K562 (cell line): ENCODE results near the gene GLRX2. TPM values are rescaled to one million over a fixed set of nuclear protein-coding genes. Genes with fewer than 3 reads are reported as not detected.

ENCODE experiments used
- EZH2 ChIP-seq: IDR thresholded peaks from 2 replicates; pipeline ENCODE4 v1.6.1; 2012; ENCODE audit warnings: low read depth, mild to moderate bottlenecking, inconsistent platforms, low read length, borderline replicate concordance
- MTF1 ChIP-seq: fragments of 250-450 bp; sonication (Bioruptor Pico); IDR thresholded peaks from 2 replicates; pipeline ENCODE4 v1.9.0; 2021; ENCODE audit warnings: moderate library complexity, mild to moderate bottlenecking, inconsistent platforms, borderline replicate concordance
- OTX1 ChIP-seq: fragments of 450-650 bp; formaldehyde crosslinking; IDR thresholded peaks from 2 replicates; pipeline ENCODE4 v1.4.0; 2022; ENCODE audit warnings: mild to moderate bottlenecking
- REST ChIP-seq, 2 experiments: fragments of 450-650 bp; formaldehyde crosslinking in 1 of 2; IDR thresholded peaks; 2 replicates each; pipeline versions ENCODE4 v1.4.0 to v1.6.1; 2014 to 2020; ENCODE audit warnings: mild to moderate bottlenecking in 2 of 2, borderline replicate concordance in 1 of 2, low read depth in 1 of 2
- ZBTB9 ChIP-seq: fragments of 450-650 bp; formaldehyde crosslinking; IDR thresholded peaks from 2 replicates; pipeline ENCODE4 v1.4.0; 2020; ENCODE audit warnings: mild to moderate bottlenecking, moderate library complexity
- ZNF140 ChIP-seq: fragments of 250-450 bp; sonication (Bioruptor Pico); IDR thresholded peaks from 2 replicates; pipeline ENCODE4 v1.8.0; 2021; ENCODE audit warnings: moderate library complexity, mild to moderate bottlenecking, inconsistent platforms
- polyA plus RNA-seq, 8 experiments: library from polyadenylated mRNA; depleted of rRNA in 4 of 8; stranded (reverse) in 5 of 8; unstranded in 3 of 8; fragments of >200 nt; fragmentation: Nextera tagmentation in 2 of 8; fragmentation: Illumina TruSeq in 1 of 8; extraction: Ambion mirVana in 2 of 8; extraction: Trizol in 1 of 8; gene quantifications; 2 replicates each; pipeline versions ENCODE4 v1.2.1 to v1.2.3, GENCODE V29; 2011 to 2014; ENCODE audit warnings: inconsistent platforms in 1 of 8, missing spikeins in 1 of 8
- total RNA-seq, 7 experiments: library from RNA; depleted of rRNA in 6 of 7; stranded (reverse); fragments of >200 nt in 6 of 7; fragmentation: Illumina TruSeq in 2 of 7; extraction: Trizol in 2 of 7; gene quantifications; 2 replicates each; pipeline versions ENCODE4 v1.2.1 to v1.2.3, GENCODE V29; 2011 to 2021; ENCODE audit warnings: low replicate concordance in 1 of 7

Gene GLRX2
- total and polyA plus RNA-seq, 9 of the 15 experiments (the other 6 are each of a cell fraction or from before 2014, with no cell fraction given), result 13.3 to 82.6 (median 55.1) TPM

- TF ChIP-seq ZBTB9 (CRISPR knock-in tag) (peak; percentile 41; the same call in 1 of the 2 replicates), OTX1 (0 out of 2 replicates have a peak, but pooled peaks have one; percentile 79), ZNF140 (no peak), REST (IDR thresholded peaks at IDR 0.05; ENCODE audit: borderline replicate concordance) (no peak), REST (CRISPR knock-in tag; IDR thresholded peaks at IDR 0.05; ENCODE audit: low read depth) (peak; percentile 35; the same call in 1 of the 2 replicates), MTF1 (no peak), EZH2 (no peak)
Observed at GRCh38 chr1:193058529-193059281, 46.5 kb downstream of the GLRX2 start (continued).
